H1 (cell line): ENCODE measurements around the gene CXCR4. TPM values are rescaled to one million over a fixed set of nuclear protein-coding genes. Genes with fewer than 3 reads are reported as not detected.

Experiments
- CTCF ChIA-PET: fragments of 300-600 bp; sonication (Branson Sonifier 250); formaldehyde crosslinking; loops from one replicate; lab custom pipeline; 2021; ENCODE audit not compliant: partially characterized antibody; lab: Charles Lee
- POLR2A ChIA-PET: fragments of 300-600 bp; sonication (Branson Sonifier 250); formaldehyde crosslinking; loops from one replicate; lab custom pipeline; 2021; ENCODE audit warnings: inconsistent platforms; ENCODE audit not compliant: partially characterized antibody; lab: Charles Lee
- DNase-seq, 2 experiments: peaks; one replicate each; pipeline versions ENCODE4 v3.0.0 to v3.0.0-alpha.2; 2010 to 2022; ENCODE audit warnings: low spot score in 2 of 2, low read depth in 1 of 2, mixed read lengths in 1 of 2
- FAIRE-seq: peaks from 2 replicates; lab custom pipeline; 2011; peaks lifted over from hg19 to GRCh38; lab: Jason Lieb, UNC
- H2AFZ ChIP-seq: 2 replicates; pipeline ENCODE4 v1.8.1; 2012; ENCODE audit warnings: low read length, inconsistent platforms
- H2AK5ac ChIP-seq: 2 replicates; pipeline ENCODE4 v1.6.1; 2013; ENCODE audit warnings: low read depth, low read length
- H2BK120ac ChIP-seq: replicated peaks from 2 replicates; pipeline ENCODE3; 2013; ENCODE audit warnings: low read depth, low read length, inconsistent platforms
- H2BK12ac ChIP-seq: 2 replicates; pipeline ENCODE4 v1.6.1; 2013; ENCODE audit warnings: low read depth, low read length
- H2BK15ac ChIP-seq: 2 replicates; pipeline ENCODE4 v1.6.1; 2013; ENCODE audit warnings: low read length
- H2BK20ac ChIP-seq: 2 replicates; pipeline ENCODE4 v1.6.1; 2013; ENCODE audit warnings: low read length
- H2BK5ac ChIP-seq: 2 replicates; pipeline ENCODE4 v1.6.1; 2013; ENCODE audit warnings: low read depth, low read length
- H3K14ac ChIP-seq: 2 replicates; pipeline ENCODE4 v1.6.1; 2013; ENCODE audit warnings: inconsistent platforms; ENCODE audit not compliant: insufficient read length
- H3K18ac ChIP-seq: 2 replicates; pipeline ENCODE4 v1.6.1; 2013; ENCODE audit warnings: low read length; ENCODE audit errors: extremely low read depth
- H3K23ac ChIP-seq: 2 replicates; pipeline ENCODE4 v1.6.1; 2013; ENCODE audit warnings: inconsistent platforms; ENCODE audit not compliant: insufficient read length
- H3K23me2 ChIP-seq: 2 replicates; pipeline ENCODE4 v1.6.1; 2013; ENCODE audit warnings: low read depth, low read length
- H3K27ac ChIP-seq: 2 replicates; pipeline ENCODE4 v1.6.1; 2011; ENCODE audit warnings: low read depth, low read length, inconsistent platforms
- H3K27me3 ChIP-seq, 4 experiments: replicated peaks in 1 of 4; 1 replicate in 1 of 4; 2 replicates in 3 of 4; pipeline versions ENCODE4 v1.6.1 to v1.8.1; 2011 to 2013; ENCODE audit warnings: low read length in 3 of 4, mild to moderate bottlenecking in 3 of 4, inconsistent platforms in 2 of 4, mixed read lengths in 2 of 4, moderate library complexity in 1 of 4; ENCODE audit not compliant: control insufficient read depth in 3 of 4, insufficient read depth in 3 of 4; ENCODE audit errors: extremely low read depth in 1 of 4
- H3K36me3 ChIP-seq, 4 experiments: 2 replicates each; pipeline versions ENCODE4 v1.6.1 to v1.8.1; 2011 to 2013; ENCODE audit warnings: mild to moderate bottlenecking in 4 of 4, low read length in 3 of 4, moderate library complexity in 2 of 4, control low read depth in 1 of 4, inconsistent platforms in 1 of 4; ENCODE audit not compliant: insufficient read depth in 4 of 4, control insufficient read depth in 2 of 4
- H3K4ac ChIP-seq: replicated peaks from 2 replicates; pipeline ENCODE3; 2013; ENCODE audit warnings: low read length, low read depth, mixed read lengths, inconsistent platforms; ENCODE audit not compliant: insufficient read length
- H3K4me1 ChIP-seq, 4 experiments: replicated peaks in 1 of 4; 1 replicate in 1 of 4; 2 replicates in 3 of 4; pipeline versions ENCODE4 v1.6.1 to v1.8.1; 2011 to 2013; ENCODE audit warnings: low read length in 3 of 4, inconsistent platforms in 2 of 4, mixed read lengths in 1 of 4; ENCODE audit not compliant: insufficient read depth in 4 of 4, control insufficient read depth in 3 of 4
- H3K4me2 ChIP-seq, 2 experiments: 2 replicates each; pipeline versions ENCODE4 v1.6.1 to v1.8.1; 2011 to 2013; ENCODE audit warnings: low read depth in 2 of 2, low read length in 2 of 2, control low read depth in 1 of 2, inconsistent platforms in 1 of 2, mild to moderate bottlenecking in 1 of 2; ENCODE audit not compliant: insufficient read depth in 1 of 2
- H3K4me3 ChIP-seq, 4 experiments: fragments of 200-600, 300-600 bp in 1 of 4; sonication (generic), shearing (Covaris generic), sonication (Bioruptor Twin) in 1 of 4; 2 replicates each; pipeline versions ENCODE4 v1.5.1 to v1.8.1; 2011 to 2016; ENCODE audit warnings: low read length in 4 of 4, low read depth in 3 of 4, control low read depth in 2 of 4, inconsistent platforms in 2 of 4, mild to moderate bottlenecking in 2 of 4, mixed read lengths in 1 of 4, moderate library complexity in 1 of 4; ENCODE audit not compliant: insufficient read depth in 2 of 4; ENCODE audit errors: extremely low read depth in 1 of 4
- H3K56ac ChIP-seq: replicated peaks from 2 replicates; pipeline ENCODE3; 2013; ENCODE audit warnings: low read depth, mild to moderate bottlenecking, mixed read lengths, low read length, inconsistent platforms; ENCODE audit not compliant: insufficient read length
- H3K79me1 ChIP-seq: 2 replicates; pipeline ENCODE4 v1.6.1; 2013; ENCODE audit warnings: low read depth, low read length, control low read depth
- H3K79me2 ChIP-seq, 2 experiments: 2 replicates each; pipeline versions ENCODE4 v1.6.1 to v1.8.1; 2012 to 2013; ENCODE audit warnings: low read length in 2 of 2, mild to moderate bottlenecking in 2 of 2, inconsistent platforms in 1 of 2; ENCODE audit not compliant: insufficient read depth in 2 of 2, control insufficient read depth in 1 of 2
- H3K9ac ChIP-seq, 4 experiments: replicated peaks in 1 of 4; 1 replicate in 1 of 4; 2 replicates in 3 of 4; pipeline versions ENCODE4 v1.6.1 to v1.8.1; 2011 to 2013; ENCODE audit warnings: low read depth in 3 of 4, low read length in 3 of 4, control low read depth in 2 of 4, mild to moderate bottlenecking in 2 of 4, moderate library complexity in 2 of 4, inconsistent platforms in 1 of 4; ENCODE audit errors: extremely low read depth in 1 of 4
- H3K9me3 ChIP-seq, 2 experiments: 2 replicates each; pipeline versions ENCODE4 v1.6.1 to v1.8.1; 2012 to 2013; ENCODE audit warnings: mild to moderate bottlenecking in 2 of 2, moderate library complexity in 2 of 2, control low read depth in 1 of 2, inconsistent platforms in 1 of 2, low read depth in 1 of 2, low read length in 1 of 2, mixed read lengths in 1 of 2; ENCODE audit not compliant: insufficient read depth in 2 of 2
- H4K20me1 ChIP-seq, 2 experiments: replicated peaks in 1 of 2; 2 replicates each; pipeline versions ENCODE3 to v1.8.1; 2011 to 2013; ENCODE audit warnings: inconsistent platforms in 2 of 2, low read length in 2 of 2, mild to moderate bottlenecking in 1 of 2; ENCODE audit not compliant: insufficient read depth in 2 of 2, control insufficient read depth in 1 of 2
- H4K5ac ChIP-seq: 2 replicates; pipeline ENCODE4 v1.6.1; 2013; ENCODE audit warnings: low read length, low read depth, mixed read lengths, inconsistent platforms; ENCODE audit not compliant: insufficient read length
- H4K8ac ChIP-seq: 2 replicates; pipeline ENCODE4 v1.8.0; 2013; ENCODE audit warnings: mild to moderate bottlenecking, moderate library complexity, low read length, inconsistent platforms; ENCODE audit not compliant: insufficient read depth; ENCODE audit errors: extremely low read depth
- H4K91ac ChIP-seq: replicated peaks from 2 replicates; pipeline ENCODE3; 2013; ENCODE audit warnings: low read length, mixed read lengths, inconsistent platforms; ENCODE audit not compliant: insufficient read length
- SIRT6 ChIP-seq: IDR thresholded peaks from one replicate; pipeline ENCODE4 v1.7.1; 2012; ENCODE audit warnings: low read length, inconsistent platforms
- WGBS, 2 experiments: shearing (Covaris generic) in 1 of 2; methylation state at CpG; one replicate each; pipeline versions ENCODE4 v1.1.6 to v1.1.7; 2013 to 2015; ENCODE audit warnings: low lambda C conversion rate in 2 of 2, mixed read lengths in 2 of 2, inconsistent platforms in 1 of 2, low coverage in 1 of 2, missing lambda C conversion rate in 1 of 2; ENCODE audit not compliant: insufficient replicate concordance in 2 of 2, insufficient coverage in 1 of 2, insufficient read length in 1 of 2; ENCODE audit errors: extremely low coverage in 1 of 2, missing lambda C conversion rate in 1 of 2; 5-methylcytosine and 5-hydroxymethylcytosine counted together
- polyA plus RNA-seq, 7 experiments: library from polyadenylated mRNA; depleted of rRNA in 3 of 7; stranded (reverse) in 5 of 7; unstranded in 2 of 7; fragments of >200 nt in 5 of 7; fragments of 200-250 nt in 2 of 7; gene quantifications; 1 replicate in 5 of 7; 2 replicates in 1 of 7; 4 replicates in 1 of 7; pipeline versions ENCODE4 v1.2.1 to v1.2.3, GENCODE V29; 2011 to 2013; ENCODE audit warnings: missing spikeins in 2 of 7, mixed read lengths in 2 of 7
- total RNA-seq: library from RNA; stranded (reverse); fragmentation: NEBNext Ultra II Directional; extraction: Animal tissue kit (Norgen Biotek cat#: 25700); gene quantifications from 2 replicates; pipeline ENCODE4 v1.2.1, GENCODE V29; 2021

Gene CXCR4
- total and polyA plus RNA-seq, 2 of the 8 experiments (the other 6 are each of a cell fraction or from before 2014, with no cell fraction given), result 1.8 to 2.8 TPM

- Histone ChIP-seq H4K8ac (no peak overlapping the region), H2AFZ (no peak overlapping the region), H3K79me1 (no peaks in the 10 kb centered on the region), H3K79me2 (no peaks in the 10 kb centered on the region), H4K20me1 (no peaks in the 10 kb centered on the region), H3K18ac (no peak overlapping the region), H2AK5ac (no peak overlapping the region), H3K23ac (no peak overlapping the region), H3K9ac (no peak overlapping the region), H4K5ac (no peak overlapping the region), H3K14ac (no peak overlapping the region), H3K4me1 (no peaks in the 10 kb centered on the region), H3K27ac (no peak overlapping the region), H3K23me2 (no peaks in the 10 kb centered on the region), H2BK120ac (no peak overlapping the region), H4K91ac (no peak overlapping the region), H3K9me3 (no peaks in the 10 kb centered on the region), H3K4me3 (no peak overlapping the region), H3K4me2 (no peak overlapping the region), H2BK15ac (no peak overlapping the region), H3K4ac (no peak overlapping the region), H2BK12ac (no peak overlapping the region), H3K56ac (no peak overlapping the region), H2BK20ac (no peak overlapping the region), H3K36me3 (no peaks in the 10 kb centered on the region), H3K27me3 (no peaks in the 10 kb centered on the region), H2BK5ac (no peak overlapping the region)
- POLR2A ChIA-PET, result no interaction called here
- CTCF ChIA-PET, result interaction anchor here (0.7 to 1.2 kb wide), 2 partner anchors 20 to 248 kb away, joined by 3 read pairs; no protein-coding TSS in a partner anchor
- DNase-seq (no peak), FAIRE-seq (no peak)
- WGBS, 2 experiments, result 100% methylated on average over 1 of the region's 1 CpG; no CpG with 5 or more reads in 1 of the 2 experiments
- no peak for TF ChIP-seq SIRT6
These were observed 44.5 kb upstream of the CXCR4 start for GRCh38 chr2:136162438-136162837.
